Measurements from ENCODE around the gene NPR1. TPM values are rescaled to one million over a fixed set of nuclear protein-coding genes. Genes with fewer than 3 reads are reported as not detected.
A peak's percentile ranks its signal among the peaks of the same experiment; 100 is the strongest.
"Not testable (repeated sequence)": the region's sequence is repeated elsewhere in the genome, so short reads cannot be mapped to it uniquely, and the experiment has no call there.

Gene NPR1
- total RNA-seq, 1 experiment from 2014 or later: 1.1 TPM

- no peak for DNase-seq (ENCODE audit: low spot score)
- intact Hi-C loops (cut with micrococcal nuclease; ENCODE audit: unreplicated experiment): no loop called here
- TSS peak; percentile 73 for BruUV-seq (replicated peaks)
- ChIA-PET POLR2A (ENCODE audit: low non-redundant PET) (no interaction called here), CTCF (no interaction called here)
- no peaks in the 10 kb centered on the region for H3K9me3 ChIP-seq (ENCODE audit: low read depth, low read length, poor library complexity, severe bottlenecking)
- no peak overlapping the region for H3K4me3 ChIP-seq (ENCODE audit: low read depth, low read length, poor library complexity, severe bottlenecking)
- no peaks in the 10 kb centered on the region for H3K27me3 ChIP-seq (replicated peaks; ENCODE audit: insufficient read depth, low read depth, low read length, poor library complexity)
- peak overlapping the region; percentile 65 for H3K27ac ChIP-seq (ENCODE audit: low read depth, low read length, poor library complexity, severe bottlenecking)
- no peak for TF ChIP-seq CTCF (conservative IDR thresholded peaks at IDR 0.05; ENCODE audit: low read depth, low read length)
- no peak for TF ChIP-seq EZH2 (IDR thresholded peaks at IDR 0.05; ENCODE audit: borderline replicate concordance, low read depth, low read length, poor library complexity, severe bottlenecking)
- peaks cover 65% of the 10 kb centered on the region for H3K36me3 ChIP-seq (ENCODE audit: insufficient read depth, low read length, poor library complexity, severe bottlenecking)
- H3K4me1 ChIP-seq (ENCODE audit: insufficient read depth, low read length, poor library complexity, severe bottlenecking): peaks cover 13% of the 10 kb centered on the region
These were observed 16.2 kb upstream of the NPR1 start for GRCh38 chr1:153662269-153662668.

GRCh38 chr1:153663211-153663610 is 15.3 kb upstream of the NPR1 start:
- ChIA-PET CTCF (no interaction called here), POLR2A (ENCODE audit: low non-redundant PET) (no interaction called here)
- TF ChIP-seq EZH2 (IDR thresholded peaks at IDR 0.05; ENCODE audit: borderline replicate concordance, low read depth, low read length, poor library complexity, severe bottlenecking) (no peak), CTCF (conservative IDR thresholded peaks at IDR 0.05; ENCODE audit: low read depth, low read length) (no peak)
- H3K27me3 ChIP-seq (replicated peaks; ENCODE audit: insufficient read depth, low read depth, low read length, poor library complexity): no peaks in the 10 kb centered on the region
- no peaks in the 10 kb centered on the region for H3K9me3 ChIP-seq (ENCODE audit: low read depth, low read length, poor library complexity, severe bottlenecking)
- H3K4me1 ChIP-seq (ENCODE audit: insufficient read depth, low read length, poor library complexity, severe bottlenecking): peaks cover 10% of the 10 kb centered on the region
- intact Hi-C loops (cut with micrococcal nuclease; ENCODE audit: unreplicated experiment): no loop called here
- BruUV-seq (replicated peaks): no TSS peak
- no peak overlapping the region for H3K4me3 ChIP-seq (ENCODE audit: low read depth, low read length, poor library complexity, severe bottlenecking)
- H3K27ac ChIP-seq (ENCODE audit: low read depth, low read length, poor library complexity, severe bottlenecking): no peak overlapping the region
- peaks cover 75% of the 10 kb centered on the region for H3K36me3 ChIP-seq (ENCODE audit: insufficient read depth, low read length, poor library complexity, severe bottlenecking)
- DNase-seq (ENCODE audit: low spot score): no peak

- ChIA-PET POLR2A (ENCODE audit: low non-redundant PET) (interaction anchor here (0.7 kb wide), 1 partner anchor 163 kb away, joined by 3 read pairs; no protein-coding TSS in a partner anchor), CTCF (no interaction called here)
- no peak for DNase-seq (ENCODE audit: low spot score)
- H3K9me3 ChIP-seq (ENCODE audit: low read depth, low read length, poor library complexity, severe bottlenecking): no peaks in the 10 kb centered on the region
- TF ChIP-seq EZH2 (IDR thresholded peaks at IDR 0.05; ENCODE audit: borderline replicate concordance, low read depth, low read length, poor library complexity, severe bottlenecking): no peak
- TF ChIP-seq CTCF (conservative IDR thresholded peaks at IDR 0.05; ENCODE audit: low read depth, low read length): no peak
- peaks cover 75% of the 10 kb centered on the region for H3K36me3 ChIP-seq (ENCODE audit: insufficient read depth, low read length, poor library complexity, severe bottlenecking)
- no peak overlapping the region for H3K4me3 ChIP-seq (ENCODE audit: low read depth, low read length, poor library complexity, severe bottlenecking)
- no peaks in the 10 kb centered on the region for H3K27me3 ChIP-seq (replicated peaks; ENCODE audit: insufficient read depth, low read depth, low read length, poor library complexity)
- H3K4me1 ChIP-seq (ENCODE audit: insufficient read depth, low read length, poor library complexity, severe bottlenecking): peaks cover 8% of the 10 kb centered on the region
- intact Hi-C loops (cut with micrococcal nuclease; ENCODE audit: unreplicated experiment): no loop called here
- no TSS peak for BruUV-seq (replicated peaks)
- H3K27ac ChIP-seq (ENCODE audit: low read depth, low read length, poor library complexity, severe bottlenecking): no peak overlapping the region
These were observed 11.0 kb upstream of the NPR1 start for GRCh38 chr1:153667439-153667838.

- H3K36me3 ChIP-seq (ENCODE audit: insufficient read depth, low read length, poor library complexity, severe bottlenecking): peaks cover 63% of the 10 kb centered on the region
- H3K4me3 ChIP-seq (ENCODE audit: low read depth, low read length, poor library complexity, severe bottlenecking); H3K9me3 ChIP-seq (ENCODE audit: low read depth, low read length, poor library complexity, severe bottlenecking); H3K27me3 ChIP-seq (replicated peaks; ENCODE audit: insufficient read depth, low read depth, low read length, poor library complexity); CTCF ChIA-PET; intact Hi-C loops (cut with micrococcal nuclease; ENCODE audit: unreplicated experiment); BruUV-seq (replicated peaks); H3K27ac ChIP-seq (ENCODE audit: low read depth, low read length, poor library complexity, severe bottlenecking); POLR2A ChIA-PET (ENCODE audit: low non-redundant PET); DNase-seq (ENCODE audit: low spot score); H3K4me1 ChIP-seq (ENCODE audit: insufficient read depth, low read length, poor library complexity, severe bottlenecking): not testable (repeated sequence)
These were observed 9.8 kb upstream of the NPR1 start for GRCh38 chr1:153668672-153669071.
